Uterus (tissue), 2 donors: ENCODE data around the gene EIF4B.

Experiments
- POLR2A ChIP-seq, 2 donors: fragments of 450-650 bp; IDR thresholded peaks; one replicate each; pipeline ENCODE4 v1.6.1; 2016; ENCODE audit warnings: antibody characterized with exemption in 2 of 2, mild to moderate bottlenecking in 1 of 2, moderate library complexity in 1 of 2
- TF ChIP-seq, protein P1 (sequence below), 4 experiments: fragments of 200-600 bp in 2 of 4; fragments of 450-650 bp in 2 of 4; sonication (generic) in 2 of 4; IDR thresholded peaks; one replicate each; pipeline ENCODE4 v1.5.1; 2016 to 2019; ENCODE audit warnings: antibody characterized with exemption in 4 of 4, mild to moderate bottlenecking in 2 of 4, moderate library complexity in 1 of 4

DNA sequence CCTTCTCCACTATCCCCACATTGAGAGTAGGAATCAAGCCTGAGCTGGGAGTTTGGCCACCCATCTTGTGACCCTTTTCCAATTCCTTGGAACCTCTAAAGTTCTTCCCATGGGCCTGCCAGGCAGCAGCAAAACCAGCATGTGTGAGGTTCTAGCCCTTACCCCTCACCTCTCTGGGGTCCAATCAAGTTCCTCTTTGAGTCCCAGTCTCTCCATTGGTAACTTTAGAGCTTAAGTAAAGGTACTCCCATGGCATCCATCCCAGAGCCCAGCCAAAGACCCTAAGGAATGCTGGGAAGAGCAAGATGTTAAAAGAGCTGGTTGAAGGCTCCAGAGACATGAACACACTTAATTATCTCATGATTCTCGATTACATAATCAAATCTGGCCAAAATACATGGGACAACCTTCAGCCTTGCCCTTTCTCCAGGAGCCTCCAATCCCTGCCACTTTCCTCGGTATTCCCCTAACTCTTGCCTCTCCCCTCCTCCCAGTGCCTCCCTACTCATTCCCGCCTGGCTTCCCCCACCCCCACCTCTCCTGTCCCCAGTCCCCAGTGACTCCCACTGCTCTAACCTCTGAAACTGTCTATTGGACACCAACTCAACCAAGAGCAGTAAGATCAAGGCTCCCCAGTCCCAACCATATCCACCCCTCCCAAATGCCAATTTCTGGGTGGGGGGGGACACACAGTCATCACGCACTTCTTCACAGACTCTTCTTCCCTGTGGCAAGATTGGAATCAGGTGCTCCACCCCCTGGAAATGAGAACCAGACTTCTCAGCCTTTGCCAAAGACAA lies 38.8 kb downstream of the EIF4B start:
- TF ChIP-seq, protein P1, sequence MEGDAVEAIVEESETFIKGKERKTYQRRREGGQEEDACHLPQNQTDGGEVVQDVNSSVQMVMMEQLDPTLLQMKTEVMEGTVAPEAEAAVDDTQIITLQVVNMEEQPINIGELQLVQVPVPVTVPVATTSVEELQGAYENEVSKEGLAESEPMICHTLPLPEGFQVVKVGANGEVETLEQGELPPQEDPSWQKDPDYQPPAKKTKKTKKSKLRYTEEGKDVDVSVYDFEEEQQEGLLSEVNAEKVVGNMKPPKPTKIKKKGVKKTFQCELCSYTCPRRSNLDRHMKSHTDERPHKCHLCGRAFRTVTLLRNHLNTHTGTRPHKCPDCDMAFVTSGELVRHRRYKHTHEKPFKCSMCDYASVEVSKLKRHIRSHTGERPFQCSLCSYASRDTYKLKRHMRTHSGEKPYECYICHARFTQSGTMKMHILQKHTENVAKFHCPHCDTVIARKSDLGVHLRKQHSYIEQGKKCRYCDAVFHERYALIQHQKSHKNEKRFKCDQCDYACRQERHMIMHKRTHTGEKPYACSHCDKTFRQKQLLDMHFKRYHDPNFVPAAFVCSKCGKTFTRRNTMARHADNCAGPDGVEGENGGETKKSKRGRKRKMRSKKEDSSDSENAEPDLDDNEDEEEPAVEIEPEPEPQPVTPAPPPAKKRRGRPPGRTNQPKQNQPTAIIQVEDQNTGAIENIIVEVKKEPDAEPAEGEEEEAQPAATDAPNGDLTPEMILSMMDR (IDR thresholded peaks at IDR 0.05): no peak
- no peak for TF ChIP-seq POLR2A (IDR thresholded peaks at IDR 0.05)
